Keratinocyte (primary cell): ENCODE measurements around the gene MAD1L1.

Source experiments
- EZH2 ChIP-seq: IDR thresholded peaks from one replicate; pipeline ENCODE4 v1.6.1; 2012; ENCODE audit warnings: inconsistent platforms, mild to moderate bottlenecking, low read length, moderate library complexity
- TF ChIP-seq, protein P1 (sequence below), 3 experiments: IDR thresholded peaks in 1 of 3; conservative IDR thresholded peaks in 1 of 3; optimal IDR thresholded peaks in 1 of 3; 2 replicates in 2 of 3; 3 replicates in 1 of 3; pipeline versions ENCODE3 to v1.5.1; 2011; ENCODE audit warnings: low read length in 3 of 3, mild to moderate bottlenecking in 3 of 3, moderate library complexity in 2 of 3, control low read depth in 1 of 3, inconsistent platforms in 1 of 3; ENCODE audit not compliant: insufficient read depth in 2 of 3; ENCODE audit errors: extremely low read depth in 1 of 3

DNA sequence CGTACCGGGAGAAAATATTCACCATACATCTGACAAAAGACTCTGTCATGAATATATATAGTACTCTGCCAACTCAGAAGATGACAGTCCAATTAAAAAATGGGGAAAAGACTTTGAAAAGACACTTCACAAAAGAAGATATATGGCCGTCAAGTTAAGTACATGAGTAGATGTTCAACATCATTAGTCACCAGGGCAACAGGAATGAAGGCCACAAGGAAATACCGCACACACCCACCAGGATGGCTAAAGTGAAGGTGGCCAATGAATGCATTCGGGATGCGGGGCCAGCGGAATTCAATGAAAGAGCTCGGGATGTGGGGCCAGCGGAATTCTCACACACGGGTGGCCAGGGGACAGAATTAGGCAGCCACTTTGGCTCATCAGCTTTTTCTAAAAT lies 42.2 kb downstream of the MAD1L1 start:
- TF ChIP-seq, protein P1, sequence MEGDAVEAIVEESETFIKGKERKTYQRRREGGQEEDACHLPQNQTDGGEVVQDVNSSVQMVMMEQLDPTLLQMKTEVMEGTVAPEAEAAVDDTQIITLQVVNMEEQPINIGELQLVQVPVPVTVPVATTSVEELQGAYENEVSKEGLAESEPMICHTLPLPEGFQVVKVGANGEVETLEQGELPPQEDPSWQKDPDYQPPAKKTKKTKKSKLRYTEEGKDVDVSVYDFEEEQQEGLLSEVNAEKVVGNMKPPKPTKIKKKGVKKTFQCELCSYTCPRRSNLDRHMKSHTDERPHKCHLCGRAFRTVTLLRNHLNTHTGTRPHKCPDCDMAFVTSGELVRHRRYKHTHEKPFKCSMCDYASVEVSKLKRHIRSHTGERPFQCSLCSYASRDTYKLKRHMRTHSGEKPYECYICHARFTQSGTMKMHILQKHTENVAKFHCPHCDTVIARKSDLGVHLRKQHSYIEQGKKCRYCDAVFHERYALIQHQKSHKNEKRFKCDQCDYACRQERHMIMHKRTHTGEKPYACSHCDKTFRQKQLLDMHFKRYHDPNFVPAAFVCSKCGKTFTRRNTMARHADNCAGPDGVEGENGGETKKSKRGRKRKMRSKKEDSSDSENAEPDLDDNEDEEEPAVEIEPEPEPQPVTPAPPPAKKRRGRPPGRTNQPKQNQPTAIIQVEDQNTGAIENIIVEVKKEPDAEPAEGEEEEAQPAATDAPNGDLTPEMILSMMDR (optimal IDR thresholded peaks at IDR 0.05 in 1 of 3, IDR thresholded peaks at IDR 0.05 in 1 of 3, conservative IDR thresholded peaks at IDR 0.05 in 1 of 3; ENCODE audit: extremely low read depth in 1 of 3, insufficient read depth in 2 of 3, low read length in 3 of 3) = no peak
- TF ChIP-seq EZH2 = no peak
